ENCODE measurements around the gene NCR3LG1. TPM values are rescaled to one million over a fixed set of nuclear protein-coding genes. Genes with fewer than 3 reads are reported as not detected.

The NCR3LG1 gene
- total RNA-seq, 1 experiment from 2014 or later = 1.3 TPM

DNA sequence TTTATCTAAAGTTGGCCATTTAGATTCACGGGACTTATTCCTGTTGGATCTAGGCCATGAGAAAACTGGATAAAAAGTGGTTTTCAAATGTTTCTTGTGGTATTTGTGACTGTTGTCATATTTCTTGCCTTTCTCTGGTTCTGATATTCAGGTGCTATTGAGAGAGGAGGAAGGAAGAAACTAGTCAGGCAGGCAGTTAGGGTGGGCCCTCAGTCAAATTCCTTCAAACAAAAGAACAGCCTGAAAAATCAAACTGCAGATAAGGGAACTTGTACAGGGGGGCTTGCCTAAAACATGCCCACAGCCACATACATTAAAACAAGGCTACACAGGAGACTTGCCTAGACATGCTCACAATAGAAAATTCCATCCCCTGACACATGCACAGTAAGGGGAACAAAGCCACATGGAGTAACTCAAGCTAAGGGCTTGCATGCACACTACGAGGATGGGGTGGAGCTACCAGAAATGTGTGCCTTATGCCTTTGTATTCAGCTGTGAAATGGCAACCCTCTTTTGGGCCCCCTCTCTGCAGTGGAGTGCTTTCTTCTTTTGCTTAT is 18.2 kb downstream of the NCR3LG1 start:
- TF ChIP-seq EZH2phosphoT487 (IDR thresholded peaks at IDR 0.05; ENCODE audit: borderline replicate concordance, low read length) (no peak), EZH2 (IDR thresholded peaks at IDR 0.05; ENCODE audit: low read length, unreplicated experiment) (no peak)
- TF ChIP-seq, protein P1, sequence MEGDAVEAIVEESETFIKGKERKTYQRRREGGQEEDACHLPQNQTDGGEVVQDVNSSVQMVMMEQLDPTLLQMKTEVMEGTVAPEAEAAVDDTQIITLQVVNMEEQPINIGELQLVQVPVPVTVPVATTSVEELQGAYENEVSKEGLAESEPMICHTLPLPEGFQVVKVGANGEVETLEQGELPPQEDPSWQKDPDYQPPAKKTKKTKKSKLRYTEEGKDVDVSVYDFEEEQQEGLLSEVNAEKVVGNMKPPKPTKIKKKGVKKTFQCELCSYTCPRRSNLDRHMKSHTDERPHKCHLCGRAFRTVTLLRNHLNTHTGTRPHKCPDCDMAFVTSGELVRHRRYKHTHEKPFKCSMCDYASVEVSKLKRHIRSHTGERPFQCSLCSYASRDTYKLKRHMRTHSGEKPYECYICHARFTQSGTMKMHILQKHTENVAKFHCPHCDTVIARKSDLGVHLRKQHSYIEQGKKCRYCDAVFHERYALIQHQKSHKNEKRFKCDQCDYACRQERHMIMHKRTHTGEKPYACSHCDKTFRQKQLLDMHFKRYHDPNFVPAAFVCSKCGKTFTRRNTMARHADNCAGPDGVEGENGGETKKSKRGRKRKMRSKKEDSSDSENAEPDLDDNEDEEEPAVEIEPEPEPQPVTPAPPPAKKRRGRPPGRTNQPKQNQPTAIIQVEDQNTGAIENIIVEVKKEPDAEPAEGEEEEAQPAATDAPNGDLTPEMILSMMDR (conservative IDR thresholded peaks at IDR 0.05; ENCODE audit: low read depth, low read length) = no peak
- Histone ChIP-seq H3K27ac (ENCODE audit: low read length) (no peak overlapping the region), H3K36me3 (ENCODE audit: low read depth, low read length) (peaks cover 41% of the 10 kb centered on the region; the same call in 1 of the 2 replicates), H3K4me3 (ENCODE audit: low read length) (no peak overlapping the region), H3K4me1 (ENCODE audit: insufficient read depth, low read length) (no peaks in the 10 kb centered on the region), H3K9me3 (ENCODE audit: low read length) (peaks cover 23% of the 10 kb centered on the region; the same call in 1 of the 2 replicates), H3F3A (ENCODE audit: low read length, unreplicated experiment) (no peaks in the 10 kb centered on the region), H3K4me2 (ENCODE audit: low read length) (no peak overlapping the region), H3K9me2 (replicated peaks; ENCODE audit: low read length) (no peaks in the 10 kb centered on the region), H3K79me2 (ENCODE audit: low read length) (no peaks in the 10 kb centered on the region), H3K27me3 (ENCODE audit: low read length) (no peaks in the 10 kb centered on the region), H2AFZ (ENCODE audit: low read length) (no peak overlapping the region), H4K20me1 (ENCODE audit: low read length) (no peaks in the 10 kb centered on the region), H3K9ac (ENCODE audit: low read length) (no peak overlapping the region)
- CTCF ChIA-PET = no interaction called here
- DNase-seq (no peak), ATAC-seq (no peak)
- intact Hi-C loops (cut with micrococcal nuclease) = no loop called here
- no TSS peak for BruUV-seq (replicated peaks)
- POLR2A ChIA-PET (ENCODE audit: unreplicated experiment) = no interaction called here

DNA sequence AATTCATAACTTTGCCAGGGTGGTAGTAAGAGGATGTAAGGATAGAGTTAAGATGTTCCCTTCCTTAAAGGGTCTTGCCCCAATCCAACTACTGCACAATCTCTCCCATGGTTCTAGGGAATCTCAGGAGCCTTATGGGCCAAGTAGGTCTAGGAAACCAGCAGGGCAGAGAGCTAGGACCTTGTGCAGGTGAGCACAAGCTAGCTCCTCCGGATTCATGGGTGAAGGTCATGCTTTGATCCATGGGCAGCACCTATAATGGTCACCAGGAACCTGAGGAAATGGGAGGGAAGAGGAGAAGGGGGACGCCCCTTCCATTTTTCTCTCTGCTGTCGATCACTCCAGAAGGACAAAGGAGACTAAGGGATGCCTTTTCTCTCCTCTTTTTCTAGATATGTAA is 20.0 kb downstream of the NCR3LG1 start:
- Histone ChIP-seq H3K9me3 (ENCODE audit: low read length) (peaks cover 23% of the 10 kb centered on the region; the same call in 1 of the 2 replicates), H3K4me2 (ENCODE audit: low read length) (no peak overlapping the region), H3K4me3 (ENCODE audit: low read length) (no peak overlapping the region), H3K27me3 (ENCODE audit: low read length) (no peaks in the 10 kb centered on the region), H3K79me2 (ENCODE audit: low read length) (no peaks in the 10 kb centered on the region), H3K36me3 (ENCODE audit: low read depth, low read length) (peaks cover 41% of the 10 kb centered on the region; the same call in 1 of the 2 replicates), H4K20me1 (ENCODE audit: low read length) (no peaks in the 10 kb centered on the region), H2AFZ (ENCODE audit: low read length) (no peak overlapping the region), H3K9me2 (replicated peaks; ENCODE audit: low read length) (no peaks in the 10 kb centered on the region), H3K27ac (ENCODE audit: low read length) (no peak overlapping the region), H3K4me1 (ENCODE audit: insufficient read depth, low read length) (no peaks in the 10 kb centered on the region), H3F3A (ENCODE audit: low read length, unreplicated experiment) (no peaks in the 10 kb centered on the region), H3K9ac (ENCODE audit: low read length) (no peak overlapping the region)
- no TSS peak for BruUV-seq (replicated peaks)
- TF ChIP-seq, protein P1 (conservative IDR thresholded peaks at IDR 0.05; ENCODE audit: low read depth, low read length) = no peak
- TF ChIP-seq EZH2 (IDR thresholded peaks at IDR 0.05; ENCODE audit: low read length, unreplicated experiment) = no peak
- no peak for TF ChIP-seq EZH2phosphoT487 (IDR thresholded peaks at IDR 0.05; ENCODE audit: borderline replicate concordance, low read length)
- intact Hi-C loops (cut with micrococcal nuclease) = no loop called here
- no peak for ATAC-seq
- no peak for DNase-seq
- CTCF ChIA-PET = no interaction called here
- POLR2A ChIA-PET (ENCODE audit: unreplicated experiment) = no interaction called here

DNA sequence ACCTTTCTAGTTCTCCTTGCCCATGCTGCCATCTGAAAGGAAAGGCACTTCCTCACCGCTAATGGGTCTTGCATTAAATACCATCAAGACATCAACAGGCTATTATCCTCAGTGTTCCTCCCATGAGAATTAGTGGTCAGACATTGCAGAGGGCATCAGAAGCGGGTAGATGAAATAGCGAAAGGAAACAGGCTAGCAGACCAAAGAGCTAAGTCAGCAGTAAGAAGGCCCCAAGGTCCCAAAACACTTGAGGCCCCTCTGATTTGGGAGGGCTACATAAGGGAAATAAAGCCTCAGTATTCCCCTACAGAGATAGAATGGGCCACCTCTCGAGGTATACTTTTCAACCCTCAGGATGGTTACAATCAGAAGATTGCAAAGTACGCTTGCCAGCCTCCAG is 23.9 kb downstream of the NCR3LG1 start:
- H3F3A ChIP-seq (ENCODE audit: low read length, unreplicated experiment) = no peaks in the 10 kb centered on the region
- intact Hi-C loops (cut with micrococcal nuclease) = no loop called here
- H3K79me2 ChIP-seq (ENCODE audit: low read length) = no peaks in the 10 kb centered on the region
- H3K4me3 ChIP-seq (ENCODE audit: low read length) = no peak overlapping the region
- no peaks in the 10 kb centered on the region for H3K9me2 ChIP-seq (replicated peaks; ENCODE audit: low read length)
- no peak overlapping the region for H2AFZ ChIP-seq (ENCODE audit: low read length)
- H3K27me3 ChIP-seq (ENCODE audit: low read length) = no peaks in the 10 kb centered on the region
- no peak overlapping the region for H3K9ac ChIP-seq (ENCODE audit: low read length)
- H3K4me2 ChIP-seq (ENCODE audit: low read length) = no peak overlapping the region
- TF ChIP-seq EZH2 (IDR thresholded peaks at IDR 0.05; ENCODE audit: low read length, unreplicated experiment) = no peak
- TF ChIP-seq, protein P1 (conservative IDR thresholded peaks at IDR 0.05; ENCODE audit: low read depth, low read length) = no peak
- no peak for TF ChIP-seq EZH2phosphoT487 (IDR thresholded peaks at IDR 0.05; ENCODE audit: borderline replicate concordance, low read length)
- DNase-seq (no peak), ATAC-seq (no peak)
- H4K20me1 ChIP-seq (ENCODE audit: low read length) = no peaks in the 10 kb centered on the region
- H3K4me1 ChIP-seq (ENCODE audit: insufficient read depth, low read length) = no peaks in the 10 kb centered on the region
- ChIA-PET POLR2A (ENCODE audit: unreplicated experiment) (no interaction called here), CTCF (no interaction called here)
- peaks cover 9% of the 10 kb centered on the region; the same call in 1 of the 2 replicates for H3K9me3 ChIP-seq (ENCODE audit: low read length)
- BruUV-seq (replicated peaks) = no TSS peak
- H3K27ac ChIP-seq (ENCODE audit: low read length) = no peak overlapping the region
- peaks cover 22% of the 10 kb centered on the region; the same call in 1 of the 2 replicates for H3K36me3 ChIP-seq (ENCODE audit: low read depth, low read length)

Measured in PC-3 (cell line).